Common myeloid progenitor, CD34-positive (primary cell): ENCODE results near the gene VSIG10L.
A peak's percentile ranks its signal among the peaks of the same experiment; 100 is the strongest.

Experiments
- CTCF ChIA-PET: fragments of 350-600 bp; sonication (Branson Sonifier 250); formaldehyde crosslinking; loops from one replicate; lab custom pipeline; 2021; ENCODE audit warnings: antibody characterized with exemption; lab: Charles Lee
- POLR2A ChIA-PET: fragments of 350-600 bp; sonication (Branson Sonifier 250); formaldehyde crosslinking; loops from one replicate; lab custom pipeline; 2021; ENCODE audit warnings: antibody characterized with exemption; lab: Charles Lee
- DNase-seq, 3 donors: peaks; one replicate each; pipeline versions ENCODE4 v3.0.0 to v3.0.0-alpha.2; 2013
- H3K27ac ChIP-seq, 2 experiments: 1 replicate in 1 of 2; 2 replicates in 1 of 2; pipeline ENCODE4 v1.7.0; 2013; ENCODE audit warnings: inconsistent platforms in 2 of 2, low read length in 2 of 2, mild to moderate bottlenecking in 2 of 2, low read depth in 1 of 2, moderate library complexity in 1 of 2; ENCODE audit not compliant: severe bottlenecking in 2 of 2, insufficient read depth in 1 of 2, poor library complexity in 1 of 2
- H3K27me3 ChIP-seq, 5 experiments: replicated peaks in 2 of 5; 1 replicate in 3 of 5; 2 replicates in 2 of 5; pipeline versions ENCODE4 v1.6.1 to v1.7.0; 2013; ENCODE audit warnings: low read length in 4 of 5, mild to moderate bottlenecking in 2 of 5, moderate library complexity in 2 of 5, inconsistent platforms in 1 of 5; ENCODE audit not compliant: insufficient read depth in 5 of 5, control insufficient read depth in 4 of 5
- H3K36me3 ChIP-seq, 4 experiments: 1 replicate in 2 of 4; 2 replicates in 2 of 4; pipeline versions ENCODE4 v1.6.1 to v1.7.0; 2013; ENCODE audit warnings: low read length in 3 of 4, control low read depth in 1 of 4, mild to moderate bottlenecking in 1 of 4; ENCODE audit not compliant: control insufficient read depth in 4 of 4, insufficient read depth in 4 of 4
- H3K4me1 ChIP-seq, 4 experiments: 1 replicate in 3 of 4; 2 replicates in 1 of 4; pipeline versions ENCODE4 v1.6.1 to v1.7.1; 2013; ENCODE audit warnings: low read length in 3 of 4, mild to moderate bottlenecking in 3 of 4, control low read depth in 1 of 4, inconsistent platforms in 1 of 4, moderate library complexity in 1 of 4; ENCODE audit not compliant: control insufficient read depth in 4 of 4, insufficient read depth in 4 of 4; ENCODE audit errors: control extremely low read depth in 1 of 4
- H3K4me3 ChIP-seq, 7 experiments: 1 replicate in 4 of 7; 2 replicates in 3 of 7; pipeline versions ENCODE4 v1.5.1 to v1.7.0; 2013; ENCODE audit warnings: mild to moderate bottlenecking in 7 of 7, low read length in 6 of 7, moderate library complexity in 6 of 7, inconsistent platforms in 2 of 7, low read depth in 2 of 7, control low read depth in 1 of 7; ENCODE audit not compliant: insufficient read depth in 4 of 7, control insufficient read depth in 1 of 7; ENCODE audit errors: extremely low read depth in 1 of 7
- H3K9me3 ChIP-seq, 5 experiments: 1 replicate in 4 of 5; 2 replicates in 1 of 5; pipeline versions ENCODE4 v1.6.1 to v1.7.1; 2013; ENCODE audit warnings: low read length in 4 of 5, mild to moderate bottlenecking in 2 of 5, inconsistent platforms in 1 of 5, low read depth in 1 of 5, moderate library complexity in 1 of 5; ENCODE audit not compliant: control insufficient read depth in 4 of 5, insufficient read depth in 2 of 5; ENCODE audit errors: control extremely low read depth in 1 of 5
- WGBS: methylation state at CpG from one replicate; pipeline ENCODE4 v1.1.5; 2013; ENCODE audit not compliant: insufficient coverage; 5-methylcytosine and 5-hydroxymethylcytosine counted together

VSIG10L gene

DNA sequence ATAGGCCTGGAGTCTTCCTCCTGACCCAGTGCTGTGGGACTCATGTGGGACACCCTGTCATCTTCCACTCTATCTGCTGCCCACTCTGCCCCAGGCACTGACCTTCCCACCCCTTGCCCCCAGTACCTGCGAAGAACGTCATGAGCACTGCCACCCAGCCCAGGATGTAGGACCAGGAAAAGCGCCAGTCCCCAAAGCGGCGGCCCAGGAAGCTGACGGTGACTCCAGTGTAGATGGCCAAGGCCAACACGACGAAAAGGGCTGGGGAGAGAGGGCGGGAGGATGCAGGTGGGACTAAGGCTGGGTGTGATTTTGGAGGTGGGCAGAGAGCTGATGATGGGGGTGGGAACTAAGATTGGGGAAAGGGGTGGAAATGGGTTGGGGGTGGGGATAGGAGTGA, 38.4 kb upstream of the VSIG10L start:
- H3K9me3 ChIP-seq: peaks cover 0 to 4% (median 0%) of the 10 kb centered on the region in 5 experiments
- H3K4me3 ChIP-seq: no peak overlapping the region
- 97% methylated on average over 5 of the region's 9 CpGs for WGBS
- no peak overlapping the region for H3K27ac ChIP-seq
- peaks cover 2 to 22% (median 17%) of the 10 kb centered on the region in 4 experiments for H3K4me1 ChIP-seq
- ChIA-PET CTCF (interaction anchor here (1.3 kb wide), 2 partner anchors 10 to 11 kb away, joined by 3 read pairs; partner anchors contain the start of genes C19orf84 and CLDND2), POLR2A (no interaction called here)
- no peaks in the 10 kb centered on the region for H3K36me3 ChIP-seq
- H3K27me3 ChIP-seq: no peaks in the 10 kb centered on the region
- DNase-seq: no peak

DNA sequence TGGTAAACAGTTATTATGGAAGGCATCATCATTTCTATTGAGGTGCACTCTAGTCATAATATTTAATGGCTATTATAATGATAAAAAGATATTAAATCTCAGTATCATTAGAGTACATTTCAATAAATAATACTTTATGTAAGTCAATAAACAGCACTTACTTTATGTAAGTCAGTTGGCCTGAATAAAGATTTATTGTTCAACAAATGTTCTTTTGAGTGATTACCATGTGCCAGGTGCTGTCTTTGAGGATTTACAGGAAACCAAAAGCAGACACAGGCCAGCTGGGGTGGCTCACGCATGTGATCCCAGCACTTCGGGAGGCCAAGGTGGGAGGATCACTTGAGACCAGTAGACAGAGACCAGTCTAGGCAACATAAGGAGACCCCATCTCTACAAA, 35.5 kb upstream of the VSIG10L start:
- DNase-seq: no peak
- WGBS: 100% methylated on average over 2 of the region's 2 CpGs
- POLR2A ChIA-PET: no interaction called here

DNA sequence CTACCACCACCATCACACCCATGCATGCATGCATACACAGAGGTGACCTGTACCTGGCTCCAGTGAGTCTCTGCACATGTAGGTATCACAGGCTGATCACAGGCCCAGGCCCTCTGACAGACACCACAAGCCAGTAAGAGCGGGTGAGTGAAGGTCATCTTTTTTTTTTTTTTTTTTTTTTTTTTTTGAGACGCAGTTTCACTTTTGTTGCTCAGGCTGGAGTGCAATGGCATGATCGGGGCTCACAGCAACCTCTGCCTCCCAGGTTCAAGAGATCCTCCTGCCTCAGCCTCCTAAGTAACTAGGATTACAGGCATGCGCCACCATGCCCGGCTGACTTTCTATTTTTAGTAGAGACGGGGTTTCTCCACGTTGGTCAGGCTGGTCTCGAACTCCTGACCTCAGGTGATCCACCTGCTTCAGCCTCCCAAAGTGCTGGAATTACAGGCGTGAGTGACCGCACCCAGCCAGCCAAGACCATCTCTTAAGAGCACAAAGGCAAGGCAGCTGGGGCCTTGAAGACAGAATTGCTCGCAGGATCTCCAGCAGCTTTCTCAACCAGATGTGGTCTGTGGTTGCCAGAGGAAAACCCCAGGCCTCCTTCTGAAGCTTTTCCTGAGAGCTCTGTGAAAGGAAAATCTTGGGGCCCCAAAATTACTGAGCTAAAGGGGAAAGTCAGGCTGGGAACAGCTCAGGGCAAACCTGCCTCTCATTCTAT, 33.7 kb upstream of the VSIG10L start:
- Histone ChIP-seq H3K9me3 (no peaks in the 10 kb centered on the region), H3K4me1 (peaks cover 6 to 67% (median 53%) of the 10 kb centered on the region in 4 experiments), H3K27me3 (no peaks in the 10 kb centered on the region), H3K27ac (no peak overlapping the region), H3K4me3 (peak overlapping the region in 3 of 7 experiments; percentile 6 to 32 (median 7)), H3K36me3 (no peaks in the 10 kb centered on the region)
- 13% methylated on average over 4 of the region's 11 CpGs for WGBS
- ChIA-PET POLR2A (no interaction called here), CTCF (interaction anchor here (1.0 to 1.8 kb wide), 2 partner anchors 12 to 22 kb away, joined by 3 to 6 read pairs; no protein-coding TSS in a partner anchor)
- DNase-seq: peak in 2 of 3 donors; percentile 67 to 74

More for the DNA sequence above, 35.5 kb upstream of the VSIG10L start:
- no peaks in the 10 kb centered on the region for H3K36me3 ChIP-seq
- no peaks in the 10 kb centered on the region for H3K27me3 ChIP-seq
- CTCF ChIA-PET: interaction anchor here (0.5 to 1.1 kb wide), 3 partner anchors 11 to 61 kb away, joined by 3 to 4 read pairs (median 3); no protein-coding TSS in a partner anchor
- H3K9me3 ChIP-seq: peaks cover 0 to 4% (median 0%) of the 10 kb centered on the region in 5 experiments
- no peak overlapping the region for H3K4me3 ChIP-seq
- no peak overlapping the region for H3K27ac ChIP-seq
- H3K4me1 ChIP-seq: peaks cover 5 to 49% (median 37%) of the 10 kb centered on the region in 4 experiments

DNA sequence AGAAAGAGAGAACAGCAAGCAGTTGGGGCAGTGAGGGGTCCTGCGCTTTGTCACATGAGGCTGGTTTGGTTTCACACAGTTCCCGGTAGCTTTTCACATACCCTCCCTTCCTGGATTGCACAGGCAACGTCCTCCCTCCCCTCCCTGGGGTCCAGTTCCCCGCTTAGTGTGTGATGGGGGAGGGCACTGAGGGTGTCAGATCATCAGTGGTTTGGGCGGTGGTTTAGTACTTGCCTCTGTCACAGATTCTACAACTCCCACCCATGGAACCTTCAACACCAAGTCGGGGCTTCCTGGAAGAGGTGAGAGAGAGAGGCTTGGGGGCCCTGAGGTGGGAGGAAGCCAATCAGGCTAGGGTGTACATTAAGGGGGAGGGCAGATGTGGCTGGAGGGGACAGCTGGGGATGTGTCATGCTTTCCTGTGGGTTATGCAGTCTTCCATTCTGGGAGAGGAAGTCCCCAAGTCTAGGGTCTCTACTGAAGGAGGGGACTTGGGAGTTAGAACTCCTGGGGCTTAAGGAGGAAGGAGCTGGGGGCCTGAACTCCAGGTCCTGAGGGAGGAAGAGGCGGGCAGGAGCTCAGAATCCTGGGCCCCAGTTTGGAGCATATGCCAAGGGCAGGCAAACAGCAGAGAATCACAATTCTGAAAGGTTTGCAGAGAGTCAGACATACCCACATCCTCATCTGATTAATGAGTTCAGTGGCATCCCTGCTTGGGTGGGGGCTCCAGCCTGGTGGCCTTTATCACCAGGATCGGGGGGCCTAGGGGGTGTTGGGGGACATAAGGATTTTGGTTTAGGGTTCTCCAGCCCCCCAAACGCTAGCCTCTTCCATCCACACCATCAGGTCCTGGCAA, 30.9 kb upstream of the VSIG10L start, which contains the start of gene NKG7:
Gene NKG7, minus strand, starts transcription at position 6 of the 856 bp plus-strand sequence. CDS start 119 bp downstream, outside the sequence.
- no peaks in the 10 kb centered on the region for H3K36me3 ChIP-seq
- peak within 1 kb of the TSS; percentile 19 to 52 for H3K27ac ChIP-seq
- ChIA-PET POLR2A (interaction anchor here (0.8 kb wide), 1 partner anchor 36 kb away, joined by 3 read pairs; no protein-coding TSS in a partner anchor), CTCF (interaction anchor here (0.6 to 1.8 kb wide), 5 partner anchors 9 to 276 kb away, joined by 3 to 8 read pairs (median 3); no protein-coding TSS in a partner anchor)
- peak within 1 kb of the TSS in 6 of 7 experiments; percentile 0 to 68 (median 37) for H3K4me3 ChIP-seq
- no peaks in the 10 kb centered on the region for H3K9me3 ChIP-seq
- H3K4me1 ChIP-seq: peaks cover 6 to 94% (median 68%) of the 10 kb centered on the region in 4 experiments
- DNase-seq: peak; percentile 82 to 96 (median 95)
- no peaks in the 10 kb centered on the region for H3K27me3 ChIP-seq
- WGBS: 50% methylated on average over 1 of the region's 9 CpGs

DNA sequence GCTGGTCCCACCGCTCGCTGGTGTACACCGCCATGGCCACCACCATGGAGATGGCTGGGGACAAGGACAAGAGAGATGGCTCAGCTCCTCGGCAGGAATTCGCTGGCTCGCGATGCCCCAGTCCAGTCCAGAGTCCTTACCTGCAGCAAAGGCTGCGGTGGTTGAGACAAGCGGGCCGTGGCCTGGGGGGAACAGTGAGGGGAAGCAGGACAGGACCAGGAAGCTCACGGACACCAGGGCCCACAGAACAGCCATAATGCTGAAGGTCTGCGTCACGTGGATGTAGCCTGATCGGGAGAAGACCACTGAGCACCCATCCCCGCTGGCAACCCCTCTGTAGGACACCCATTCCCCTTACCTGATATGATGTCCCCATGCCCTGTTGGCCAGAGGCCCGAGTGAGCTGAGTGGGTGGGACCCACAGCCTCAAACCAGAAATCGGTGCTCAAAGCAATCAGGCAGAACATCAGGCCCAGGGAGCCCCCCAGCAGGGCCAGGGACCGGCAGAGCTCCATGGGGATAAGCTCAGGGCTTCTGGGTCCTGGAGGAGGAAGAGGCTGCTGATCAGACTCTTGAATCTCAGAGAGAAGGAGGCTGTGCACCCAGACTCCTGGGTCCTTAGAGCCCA, 30.2 kb upstream of the VSIG10L start:
- H3K27me3 ChIP-seq: no peaks in the 10 kb centered on the region
- CTCF ChIA-PET: interaction anchor here (1.0 to 1.8 kb wide), 4 partner anchors 9 to 49 kb away, joined by 3 to 8 read pairs (median 4); no protein-coding TSS in a partner anchor
- peak overlapping the region in 6 of 7 experiments; percentile 0 to 68 (median 37) for H3K4me3 ChIP-seq
- POLR2A ChIA-PET: interaction anchor here (0.8 kb wide), 1 partner anchor 36 kb away, joined by 3 read pairs; no protein-coding TSS in a partner anchor
- no peak for DNase-seq
- H3K9me3 ChIP-seq: no peaks in the 10 kb centered on the region
- 90% methylated on average over 13 of the region's 18 CpGs for WGBS
- H3K27ac ChIP-seq: peak overlapping the region; percentile 19 to 39
- peaks cover 6 to 94% (median 70%) of the 10 kb centered on the region in 4 experiments for H3K4me1 ChIP-seq
- no peaks in the 10 kb centered on the region for H3K36me3 ChIP-seq

DNA sequence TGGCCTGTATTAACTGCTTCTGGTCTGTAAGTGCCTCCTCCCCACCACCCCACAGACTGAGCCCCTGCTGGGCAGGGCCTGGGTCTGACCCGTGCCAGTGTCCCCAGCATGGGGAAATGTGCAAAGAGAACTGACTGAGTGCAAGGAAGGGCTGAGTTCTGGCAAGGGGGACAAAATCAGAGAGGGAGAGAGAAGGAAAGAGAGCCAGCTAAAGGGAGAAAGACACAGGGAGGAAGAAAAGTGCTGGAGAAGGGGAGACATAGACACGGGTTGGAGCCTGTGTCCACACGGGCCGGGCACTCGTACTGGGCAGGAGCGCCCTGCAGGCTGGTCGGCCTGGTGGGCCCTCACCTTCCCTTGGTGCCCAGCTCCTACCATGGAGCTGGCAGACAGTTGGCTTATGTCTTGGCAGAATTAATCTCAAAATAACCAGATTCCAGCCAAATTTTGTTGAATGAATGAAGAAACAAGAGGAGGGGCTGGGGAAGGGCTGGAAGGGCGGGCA, 29.3 kb upstream of the VSIG10L start:
- 81% methylated on average over 7 of the region's 8 CpGs for WGBS
- H3K27ac ChIP-seq: no peak overlapping the region

More for the DNA sequence above, 29.3 kb upstream of the VSIG10L start:
- H3K4me3 ChIP-seq: peak overlapping the region in 1 of 7 experiments; percentile 68
- no peaks in the 10 kb centered on the region for H3K9me3 ChIP-seq
- ChIA-PET POLR2A (no interaction called here), CTCF (interaction anchor here (1.1 kb wide), 1 partner anchor 31 kb away, joined by 4 read pairs; no protein-coding TSS in a partner anchor)
- H3K36me3 ChIP-seq: no peaks in the 10 kb centered on the region
- no peak for DNase-seq
- H3K27me3 ChIP-seq: no peaks in the 10 kb centered on the region
- H3K4me1 ChIP-seq: peaks cover 4 to 92% (median 68%) of the 10 kb centered on the region in 4 experiments
